Keratinocyte (primary cell): Measurements from ENCODE around the gene CDCP2.

Experiments used
- CTCF ChIP-seq, 3 experiments: IDR thresholded peaks in 1 of 3; conservative IDR thresholded peaks in 1 of 3; optimal IDR thresholded peaks in 1 of 3; 2 replicates in 2 of 3; 3 replicates in 1 of 3; pipeline versions ENCODE3 to v1.5.1; 2011; ENCODE audit warnings: low read length in 3 of 3, mild to moderate bottlenecking in 3 of 3, moderate library complexity in 2 of 3, control low read depth in 1 of 3, inconsistent platforms in 1 of 3; ENCODE audit not compliant: insufficient read depth in 2 of 3; ENCODE audit errors: extremely low read depth in 1 of 3
- EZH2 ChIP-seq: IDR thresholded peaks from one replicate; pipeline ENCODE4 v1.6.1; 2012; ENCODE audit warnings: inconsistent platforms, mild to moderate bottlenecking, low read length, moderate library complexity

- TF ChIP-seq CTCF (optimal IDR thresholded peaks at IDR 0.05 in 1 of 3, IDR thresholded peaks at IDR 0.05 in 1 of 3, conservative IDR thresholded peaks at IDR 0.05 in 1 of 3; ENCODE audit: extremely low read depth in 1 of 3, insufficient read depth in 2 of 3, low read length in 3 of 3) (peak; percentile 15 to 60 (median 36)), EZH2 (no peak)
Observed at GRCh38 chr1:54107131-54107530, 45.7 kb downstream of the CDCP2 start.
